H9 (cell line): ENCODE measurements around the gene COQ8A. TPM values are rescaled to one million over a fixed set of nuclear protein-coding genes. Genes with fewer than 3 reads are reported as not detected.

Experiments used
- DNase-seq: peaks from one replicate; pipeline ENCODE4 v3.0.0-alpha.2; 2017
- H2AFZ ChIP-seq: one replicate; pipeline ENCODE4 v1.6.1; 2013; ENCODE audit warnings: mild to moderate bottlenecking, low read length, control low read depth, moderate library complexity
- H2AK5ac ChIP-seq: 2 replicates; pipeline ENCODE4 v1.6.1; 2013; ENCODE audit warnings: low read length, control low read depth, mixed read lengths; ENCODE audit not compliant: insufficient read length
- H2BK120ac ChIP-seq: one replicate; pipeline ENCODE4 v1.6.1; 2013; ENCODE audit warnings: low read depth, mild to moderate bottlenecking, low read length, control low read depth, inconsistent platforms; ENCODE audit not compliant: poor library complexity, severe bottlenecking
- H2BK12ac ChIP-seq: 2 replicates; pipeline ENCODE4 v1.6.1; 2013; ENCODE audit warnings: low read length, control low read depth, mixed read lengths, low read depth; ENCODE audit not compliant: insufficient read length
- H2BK15ac ChIP-seq: 2 replicates; pipeline ENCODE4 v1.6.1; 2013; ENCODE audit warnings: low read depth, low read length, control low read depth
- H2BK20ac ChIP-seq: one replicate; pipeline ENCODE4 v1.6.1; 2013; ENCODE audit warnings: low read depth, mild to moderate bottlenecking, low read length, control low read depth, inconsistent platforms; ENCODE audit not compliant: poor library complexity, severe bottlenecking
- H2BK5ac ChIP-seq: 2 replicates; pipeline ENCODE4 v1.6.1; 2013; ENCODE audit warnings: low read length, control low read depth, mixed read lengths; ENCODE audit not compliant: insufficient read length
- H3K14ac ChIP-seq: 2 replicates; pipeline ENCODE4 v1.6.1; 2013; ENCODE audit warnings: low read length, control low read depth; ENCODE audit not compliant: insufficient read depth
- H3K18ac ChIP-seq: 2 replicates; pipeline ENCODE4 v1.6.1; 2013; ENCODE audit warnings: low read depth, mild to moderate bottlenecking, mixed read lengths, low read length, control low read depth; ENCODE audit not compliant: insufficient read length
- H3K23ac ChIP-seq: 2 replicates; pipeline ENCODE4 v1.6.1; 2013; ENCODE audit warnings: low read length, control low read depth, mixed read lengths, low read depth; ENCODE audit not compliant: insufficient read length
- H3K23me2 ChIP-seq: 2 replicates; pipeline ENCODE4 v1.6.1; 2013; ENCODE audit warnings: low read depth, mild to moderate bottlenecking, mixed read lengths, low read length, control low read depth; ENCODE audit not compliant: insufficient read length, poor library complexity, severe bottlenecking
- H3K27ac ChIP-seq: 2 replicates; pipeline ENCODE4 v1.5.1; 2013; ENCODE audit warnings: low read length, control low read depth, mixed read lengths, low read depth; ENCODE audit not compliant: insufficient read length
- H3K27me3 ChIP-seq: 2 replicates; pipeline ENCODE4 v1.6.1; 2013; ENCODE audit warnings: low read length, control low read depth, inconsistent platforms; ENCODE audit not compliant: insufficient read depth
- H3K4ac ChIP-seq: 2 replicates; pipeline ENCODE4 v1.6.1; 2013; ENCODE audit warnings: low read depth, mild to moderate bottlenecking, control low read depth, inconsistent platforms, low read length, moderate library complexity
- H3K4me1 ChIP-seq: 2 replicates; pipeline ENCODE4 v1.6.1; 2013; ENCODE audit warnings: low read length, control low read depth, inconsistent platforms; ENCODE audit not compliant: insufficient read depth
- H3K4me2 ChIP-seq: 2 replicates; pipeline ENCODE4 v1.6.1; 2013; ENCODE audit warnings: low read length, control low read depth, mixed read lengths; ENCODE audit not compliant: insufficient read length, insufficient read depth
- H3K56ac ChIP-seq: 2 replicates; pipeline ENCODE4 v1.6.1; 2013; ENCODE audit warnings: low read depth, mild to moderate bottlenecking, mixed read lengths, low read length, control low read depth; ENCODE audit not compliant: insufficient read length
- H3K79me1 ChIP-seq: 2 replicates; pipeline ENCODE4 v1.6.1; 2013; ENCODE audit warnings: low read depth, mild to moderate bottlenecking, moderate library complexity, low read length, control low read depth, inconsistent platforms; ENCODE audit not compliant: insufficient read depth, poor library complexity, severe bottlenecking
- H3K79me2 ChIP-seq: 2 replicates; pipeline ENCODE4 v1.6.1; 2013; ENCODE audit warnings: low read length, control low read depth, inconsistent platforms; ENCODE audit not compliant: insufficient read depth
- H3K9ac ChIP-seq: 2 replicates; pipeline ENCODE4 v1.6.1; 2013; ENCODE audit warnings: low read length, control low read depth, mixed read lengths; ENCODE audit not compliant: insufficient read length; ENCODE audit errors: extremely low read depth
- H3K9me3 ChIP-seq: one replicate; pipeline ENCODE4 v1.6.1; 2013; ENCODE audit warnings: low read depth, low read length, inconsistent platforms; ENCODE audit not compliant: control insufficient read depth
- H3T11ph ChIP-seq: one replicate; pipeline ENCODE4 v1.6.1; 2013; ENCODE audit warnings: mild to moderate bottlenecking, low read length, control low read depth, inconsistent platforms
- H4K20me1 ChIP-seq: one replicate; pipeline ENCODE4 v1.6.1; 2013; ENCODE audit not compliant: control insufficient read depth, insufficient read length, insufficient read depth
- H4K5ac ChIP-seq: 2 replicates; pipeline ENCODE4 v1.6.1; 2013; ENCODE audit warnings: low read depth, mild to moderate bottlenecking, mixed read lengths, low read length, control low read depth; ENCODE audit not compliant: insufficient read length
- H4K8ac ChIP-seq: replicated peaks from 2 replicates; pipeline ENCODE4 v1.6.1; 2013; ENCODE audit warnings: low read length, control low read depth, mixed read lengths, low read depth; ENCODE audit not compliant: insufficient read length
- H4K91ac ChIP-seq: 2 replicates; pipeline ENCODE4 v1.6.1; 2013; ENCODE audit warnings: low read depth, mild to moderate bottlenecking, moderate library complexity, mixed read lengths, low read length, control low read depth; ENCODE audit not compliant: insufficient read length
- H3K27ac Mint-ChIP-seq, 3 experiments: 2 replicates in 2 of 3; 3 replicates in 1 of 3; pipeline ENCODE4 v1.8.0; 2020 to 2021; ENCODE audit warnings: mixed read lengths in 3 of 3, mild to moderate bottlenecking in 1 of 3, moderate library complexity in 1 of 3
- H3K27me3 Mint-ChIP-seq: 2 replicates; pipeline ENCODE4 v1.8.0; 2021; ENCODE audit warnings: low read depth, mild to moderate bottlenecking, moderate library complexity, mixed read lengths
- H3K36me3 Mint-ChIP-seq, 3 experiments: 2 replicates in 2 of 3; 3 replicates in 1 of 3; pipeline ENCODE4 v1.8.0; 2020 to 2021; ENCODE audit warnings: low read depth in 3 of 3, mixed read lengths in 3 of 3; ENCODE audit not compliant: insufficient read depth in 1 of 3
- H3K4me1 Mint-ChIP-seq, 2 experiments: 2 replicates each; pipeline ENCODE4 v1.8.0; 2020; ENCODE audit warnings: mixed read lengths in 2 of 2
- H3K4me3 Mint-ChIP-seq, 2 experiments: 2 replicates in 1 of 2; 3 replicates in 1 of 2; pipeline ENCODE4 v1.8.0; 2020 to 2021; ENCODE audit warnings: mild to moderate bottlenecking in 2 of 2, mixed read lengths in 2 of 2, moderate library complexity in 1 of 2
- H3K9me3 Mint-ChIP-seq, 2 experiments: 2 replicates in 1 of 2; 3 replicates in 1 of 2; pipeline ENCODE4 v1.8.0; 2020; ENCODE audit warnings: mild to moderate bottlenecking in 2 of 2, mixed read lengths in 2 of 2, moderate library complexity in 1 of 2
- CTCF ChIP-seq: fragments of 200-600 bp; sonication (generic); conservative IDR thresholded peaks from 3 replicates; pipeline ENCODE4 v1.8.0; 2021; ENCODE audit warnings: antibody characterized with exemption, mild to moderate bottlenecking
- WGBS: extraction: QIAGEN DNeasy Blood & Tissue Kit; methylation state at CpG from one replicate; pipeline ENCODE4 v1.1.7; 2013; ENCODE audit warnings: missing lambda C conversion rate, low lambda C conversion rate, mixed read lengths; ENCODE audit not compliant: insufficient read length; ENCODE audit errors: extremely low coverage; 5-methylcytosine and 5-hydroxymethylcytosine counted together
- total RNA-seq: library from RNA; stranded (reverse); gene quantifications from 2 replicates; pipeline ENCODE4 v1.2.1, GENCODE V29; 2021

The COQ8A gene
- total RNA-seq, 1 experiment from 2014 or later = 26.0 TPM

DNA sequence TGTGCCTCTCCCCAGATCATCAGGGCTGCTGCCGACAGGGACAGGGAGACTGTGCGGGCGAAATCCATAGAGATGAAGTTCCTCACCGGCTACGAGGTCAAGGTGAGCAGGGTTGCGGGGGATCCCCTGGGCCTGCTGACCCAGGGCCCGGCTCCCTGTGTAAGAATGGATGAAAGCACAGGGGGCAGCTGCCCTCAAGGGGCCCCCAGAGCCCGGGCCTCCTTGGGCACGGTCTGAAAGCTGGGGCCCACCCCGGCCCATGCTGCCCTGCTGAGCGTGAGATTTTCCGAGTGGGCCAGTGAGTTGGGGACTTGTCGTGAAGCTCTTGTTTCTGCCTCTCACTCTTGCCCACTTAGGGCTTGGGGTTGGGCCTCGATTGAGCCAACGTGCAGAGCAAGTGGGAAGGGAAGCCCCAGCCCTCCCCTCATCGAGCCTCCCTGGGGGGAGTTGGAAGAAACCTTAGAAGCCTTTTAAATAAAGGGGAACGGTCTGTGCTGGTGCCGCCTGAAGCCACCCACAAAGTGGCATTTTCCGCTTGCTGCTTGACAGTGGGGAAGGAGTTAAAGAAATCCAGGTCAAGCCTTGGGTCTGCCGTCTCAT is 45.2 kb downstream of the COQ8A start:
- Mint-ChIP-seq H3K9me3 (no peaks in the 10 kb centered on the region), H3K4me3 (no peak overlapping the region), H3K4me1 (peaks cover 14 to 34% of the 10 kb centered on the region in 2 experiments), H3K27me3 (no peaks in the 10 kb centered on the region), H3K36me3 (peaks cover 7 to 24% (median 21%) of the 10 kb centered on the region in 3 experiments), H3K27ac (no peak overlapping the region; a peak in 2 of 7 replicates)
- Histone ChIP-seq H3K4ac (no peak overlapping the region), H2BK12ac (no peak overlapping the region), H3T11ph (no peak overlapping the region), H4K8ac (no peak overlapping the region), H3K4me2 (no peak overlapping the region), H3K18ac (no peak overlapping the region), H3K27me3 (no peaks in the 10 kb centered on the region), H3K9ac (no peak overlapping the region), H4K5ac (no peak overlapping the region), H2BK20ac (no peak overlapping the region), H4K20me1 (no peaks in the 10 kb centered on the region), H4K91ac (no peak overlapping the region), H2AK5ac (no peak overlapping the region), H3K9me3 (no peaks in the 10 kb centered on the region), H3K14ac (no peak overlapping the region), H2BK15ac (no peak overlapping the region), H2BK120ac (no peak overlapping the region), H3K4me1 (no peaks in the 10 kb centered on the region), H2AFZ (no peak overlapping the region), H3K23me2 (no peaks in the 10 kb centered on the region), H3K27ac (no peak overlapping the region), H3K56ac (no peak overlapping the region), H3K23ac (no peak overlapping the region), H3K79me2 (no peaks in the 10 kb centered on the region), H3K79me1 (no peaks in the 10 kb centered on the region), H2BK5ac (no peak overlapping the region)
- no CpG with 5 or more reads among the region's 20 CpGs for whole genome bisulfite sequencing
- no peak for TF ChIP-seq CTCF
- no peak for DNase-seq
